ENCODE measurements around the gene PGAM5.

Gene PGAM5

DNA sequence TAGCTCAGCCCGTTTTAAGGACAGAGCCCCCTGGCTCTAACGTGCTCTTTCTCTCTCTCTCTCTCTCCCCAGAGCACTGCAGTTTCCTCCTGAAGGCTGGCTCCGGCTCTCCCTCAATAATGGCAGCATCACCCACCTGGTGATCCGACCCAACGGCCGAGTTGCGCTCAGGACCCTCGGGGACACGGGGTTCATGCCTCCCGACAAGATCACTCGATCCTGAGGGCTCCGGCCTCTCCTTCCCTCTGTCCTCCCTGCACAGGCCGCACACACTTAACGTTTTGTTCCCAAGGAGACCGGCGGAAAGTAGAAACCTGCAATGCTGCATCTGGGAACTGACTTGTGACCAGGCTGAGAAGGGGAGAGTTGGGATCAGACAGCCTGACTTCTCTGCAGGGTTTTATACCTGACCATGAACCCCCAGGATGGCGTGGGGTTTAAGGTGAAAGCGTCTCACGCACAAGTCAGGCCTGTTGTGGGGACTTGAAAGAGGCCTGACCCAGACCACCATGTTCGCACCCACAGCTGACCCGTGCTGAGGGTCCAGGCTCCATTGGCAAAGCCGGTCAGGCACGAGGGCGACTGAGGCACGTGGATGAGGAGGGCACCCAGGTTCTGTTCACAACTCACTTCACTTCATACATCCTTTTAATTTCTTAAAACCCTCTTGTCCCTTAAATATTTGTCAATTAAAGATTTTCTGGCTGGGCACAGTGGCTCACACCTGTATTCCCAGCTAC is 10.1 kb downstream of the PGAM5 start:
- no peak for TF ChIP-seq ZNF274 (IDR thresholded peaks at IDR 0.05; ENCODE audit: low read depth, low read length)
- no peak overlapping the region for H3K4me3 ChIP-seq (ENCODE audit: low read length)

- no peak for TF ChIP-seq ZNF274 (IDR thresholded peaks at IDR 0.05; ENCODE audit: low read depth, low read length)
- H3K4me3 ChIP-seq (ENCODE audit: low read length): no peak overlapping the region
Observed at GRCh38 chr12:132723015-132723763, 12.5 kb downstream of the PGAM5 start.

- TF ChIP-seq ZNF274 (IDR thresholded peaks at IDR 0.05; ENCODE audit: low read depth, low read length): no peak
- no peak overlapping the region for H3K4me3 ChIP-seq (ENCODE audit: low read length)
Observed at GRCh38 chr12:132723764-132724140, 13.1 kb downstream of the PGAM5 start.

GRCh38 chr12:132724506-132725241 is 14.0 kb downstream of the PGAM5 start:
- H3K4me3 ChIP-seq (ENCODE audit: low read length): no peak overlapping the region
- TF ChIP-seq ZNF274 (IDR thresholded peaks at IDR 0.05; ENCODE audit: low read depth, low read length): no peak

- H3K4me3 ChIP-seq (ENCODE audit: low read length): no peak overlapping the region
- TF ChIP-seq ZNF274 (IDR thresholded peaks at IDR 0.05; ENCODE audit: low read depth, low read length): no peak
Observed at GRCh38 chr12:132726386-132726785, 15.7 kb downstream of the PGAM5 start.

- no peak for TF ChIP-seq ZNF274 (IDR thresholded peaks at IDR 0.05; ENCODE audit: low read depth, low read length)
- no peak overlapping the region for H3K4me3 ChIP-seq (ENCODE audit: low read length)
Observed at GRCh38 chr12:132727091-132727794, 16.6 kb downstream of the PGAM5 start.

GRCh38 chr12:132728502-132728901 is 17.9 kb downstream of the PGAM5 start:
- TF ChIP-seq ZNF274 (IDR thresholded peaks at IDR 0.05; ENCODE audit: low read depth, low read length): no peak
- no peak overlapping the region for H3K4me3 ChIP-seq (ENCODE audit: low read length)

DNA sequence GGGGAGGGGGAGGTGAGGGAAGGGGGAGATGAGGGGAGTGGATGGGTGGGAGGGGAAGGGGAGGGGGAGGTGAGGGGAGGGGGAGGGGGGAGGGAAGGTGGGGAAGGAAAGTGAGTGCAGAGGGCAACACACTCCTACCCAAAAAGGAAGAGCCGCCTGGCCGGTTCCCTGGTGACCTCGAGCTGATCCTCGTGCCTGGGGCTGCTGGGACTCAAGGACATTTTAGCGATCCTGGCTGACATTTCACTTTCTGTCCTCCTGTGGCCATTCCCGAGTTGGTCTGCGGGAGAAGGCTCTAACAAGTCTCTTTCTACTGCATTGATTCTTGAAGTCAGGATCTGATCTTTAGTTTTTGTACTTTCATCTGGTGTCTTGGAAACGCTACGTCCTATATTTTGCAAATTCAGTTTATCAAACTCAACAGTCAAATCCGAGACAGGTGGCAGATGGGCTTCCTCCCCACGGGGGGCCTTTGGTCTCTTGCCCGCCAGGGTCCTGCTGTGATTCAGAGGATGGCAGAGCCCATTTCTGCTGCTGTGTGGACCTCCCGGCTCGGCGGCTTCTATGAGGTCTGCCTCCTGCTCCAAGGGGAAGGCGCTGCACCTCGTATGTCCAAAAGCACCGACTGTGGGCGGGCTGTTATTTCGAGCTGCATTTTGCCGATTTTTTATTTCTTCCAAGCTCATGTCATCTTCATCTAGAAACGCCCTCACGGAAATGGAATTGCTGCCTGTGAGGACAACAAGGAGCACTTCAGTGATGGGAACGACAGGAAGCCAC is 19.1 kb downstream of the PGAM5 start:
- no peak for TF ChIP-seq ZNF274 (IDR thresholded peaks at IDR 0.05; ENCODE audit: low read depth, low read length)
- no peak overlapping the region for H3K4me3 ChIP-seq (ENCODE audit: low read length)

DNA sequence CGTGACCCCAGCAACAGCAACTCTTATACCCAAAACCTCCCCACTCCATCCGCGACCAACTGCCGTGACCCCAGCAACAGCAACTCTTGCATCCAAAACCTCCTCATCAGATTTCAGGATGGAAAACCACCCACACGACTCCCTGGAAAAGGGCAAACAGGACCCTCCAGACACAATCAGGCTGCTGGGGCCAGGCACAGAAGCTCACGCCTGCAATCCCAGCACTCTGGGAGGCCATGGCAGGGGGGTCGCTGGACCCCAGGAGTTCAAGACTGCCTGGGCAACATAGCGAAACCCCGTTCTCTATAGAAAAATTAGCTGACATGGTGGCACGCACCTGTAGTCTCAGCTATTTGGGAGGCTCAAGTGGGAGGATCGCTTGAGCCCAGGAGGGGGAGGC is 19.7 kb downstream of the PGAM5 start:
- no peak overlapping the region for H3K4me3 ChIP-seq (ENCODE audit: low read length)
- no peak for TF ChIP-seq ZNF274 (IDR thresholded peaks at IDR 0.05; ENCODE audit: low read depth, low read length)

DNA sequence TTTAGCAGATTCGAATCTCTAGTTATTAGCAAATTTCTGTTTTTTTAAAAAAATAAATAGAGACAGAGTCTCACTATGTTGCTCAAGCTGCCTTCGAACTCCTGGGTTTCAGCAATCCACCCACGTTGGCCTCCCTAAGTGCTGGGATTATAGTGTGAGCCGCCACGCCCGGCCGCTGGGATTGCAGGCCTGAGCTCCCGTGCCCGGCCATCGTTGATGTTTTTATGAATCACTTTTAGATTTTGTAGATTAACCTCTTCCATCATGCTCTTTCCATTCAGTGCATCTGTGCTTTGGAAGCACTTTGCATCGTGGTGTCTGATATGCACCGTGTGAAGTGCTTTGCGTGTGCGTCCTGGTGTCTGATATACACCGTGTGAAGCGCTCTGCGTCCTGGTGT is 20.9 kb downstream of the PGAM5 start:
- no peak overlapping the region for H3K4me3 ChIP-seq (ENCODE audit: low read length)
- no peak for TF ChIP-seq ZNF274 (IDR thresholded peaks at IDR 0.05; ENCODE audit: low read depth, low read length)

- no peak for TF ChIP-seq ZNF274 (IDR thresholded peaks at IDR 0.05; ENCODE audit: low read depth, low read length)
- H3K4me3 ChIP-seq (ENCODE audit: low read length): no peak overlapping the region
Observed at GRCh38 chr12:132734206-132734605, 23.6 kb downstream of the PGAM5 start.

DNA sequence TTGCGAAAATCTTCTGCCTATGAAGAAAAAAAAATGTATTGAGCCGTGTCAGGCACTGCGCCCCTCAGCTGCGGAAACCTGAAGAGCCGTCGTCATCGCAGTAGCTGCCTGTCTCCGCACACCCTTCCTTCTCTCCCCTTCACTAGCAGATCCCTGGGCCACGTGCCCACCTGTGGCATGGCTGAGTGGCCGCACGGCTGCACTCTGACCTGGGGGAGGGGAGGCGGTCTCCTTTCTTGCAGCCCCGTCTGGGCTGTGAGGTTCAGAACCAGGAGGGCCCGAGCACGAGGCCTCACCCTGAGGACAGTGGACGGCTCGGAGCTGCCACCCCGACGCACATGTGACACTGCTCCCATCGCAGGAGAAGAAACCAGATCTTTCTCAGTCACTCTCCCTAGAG is 24.9 kb downstream of the PGAM5 start:
- H3K4me3 ChIP-seq (ENCODE audit: low read length): no peak overlapping the region
- no peak for TF ChIP-seq ZNF274 (IDR thresholded peaks at IDR 0.05; ENCODE audit: low read depth, low read length)

DNA sequence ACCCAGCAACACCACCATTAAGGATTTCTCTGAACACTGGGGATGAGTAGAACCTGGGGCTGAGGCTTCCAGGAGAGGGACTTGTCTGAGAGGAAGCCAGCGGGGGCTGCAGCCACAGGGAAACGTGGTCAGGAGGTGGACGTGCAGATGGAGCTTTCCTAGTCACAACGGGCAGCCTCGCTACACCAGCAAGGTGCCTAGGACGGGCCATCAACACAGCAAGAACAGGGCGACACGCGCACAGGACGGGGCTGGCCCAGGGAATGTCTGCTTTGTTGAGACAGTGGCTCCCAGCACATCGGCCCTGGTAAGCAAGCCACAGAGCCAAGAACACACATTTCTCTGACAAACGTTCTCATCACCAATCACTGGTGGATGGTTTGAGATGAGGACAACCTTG is 25.7 kb downstream of the PGAM5 start:
- TF ChIP-seq ZNF274 (IDR thresholded peaks at IDR 0.05; ENCODE audit: low read depth, low read length): no peak
- no peak overlapping the region for H3K4me3 ChIP-seq (ENCODE audit: low read length)

All from GM08714 (cell line).